Measurements from ENCODE around the gene EGFL7. TPM values are rescaled to one million over a fixed set of nuclear protein-coding genes. Genes with fewer than 3 reads are reported as not detected.

Gene EGFL7
- total and polyA plus RNA-seq, 2 of the 13 experiments (the other 11 are each of a cell fraction or from before 2014, with no cell fraction given): 0.20 to 5.1 TPM

- no peak for TF ChIP-seq SIX4 (CRISPR knock-in tag; IDR thresholded peaks at IDR 0.05)
- TF ChIP-seq SPEN (CRISPR knock-in tag; IDR thresholded peaks at IDR 0.05; ENCODE audit: low read depth): 0 out of 2 replicates have a peak, but pooled peaks have one; percentile 29
- no peak for TF ChIP-seq ZSCAN30 (CRISPR knock-in tag; IDR thresholded peaks at IDR 0.05)
- no peak for TF ChIP-seq TOPORS (CRISPR knock-in tag; IDR thresholded peaks at IDR 0.05)
- TF ChIP-seq PATZ1 (CRISPR knock-in tag; IDR thresholded peaks at IDR 0.05): peak; percentile 51
- peak; percentile 34; the same call in 1 of the 2 replicates for TF ChIP-seq KDM2A (CRISPR knock-in tag; IDR thresholded peaks at IDR 0.05; ENCODE audit: borderline replicate concordance, low read depth)
- peak; percentile 43; the same call in 1 of the 2 replicates for TF ChIP-seq ATF7-NPFF (CRISPR knock-in tag; IDR thresholded peaks at IDR 0.05; ENCODE audit: low read depth)
- no peak for TF ChIP-seq KAT7 (CRISPR knock-in tag; IDR thresholded peaks at IDR 0.05; ENCODE audit: borderline replicate concordance)
- 0 out of 2 replicates have a peak, but pooled peaks have one; percentile 8 for TF ChIP-seq SKIL (CRISPR knock-in tag; IDR thresholded peaks at IDR 0.05; ENCODE audit: borderline replicate concordance)
- TF ChIP-seq HMGXB4 (CRISPR knock-in tag; IDR thresholded peaks at IDR 0.05; ENCODE audit: borderline replicate concordance in 1 of 2, low read depth in 1 of 2): 0 out of 4 replicates have a peak, but pooled peaks of 1 of the 2 experiments have one; percentile 17
- no peak for TF ChIP-seq ZFP36L1 (CRISPR knock-in tag; IDR thresholded peaks at IDR 0.05)
- 0 out of 2 replicates have a peak, but pooled peaks have one; percentile 20 for TF ChIP-seq ZNF501 (CRISPR knock-in tag; IDR thresholded peaks at IDR 0.05)
- TF ChIP-seq ZBTB7B (CRISPR knock-in tag; IDR thresholded peaks at IDR 0.05): 0 out of 2 replicates have a peak, but pooled peaks have one; percentile 25
- no peak for TF ChIP-seq ZNF18 (CRISPR knock-in tag; IDR thresholded peaks at IDR 0.05; ENCODE audit: insufficient replicate concordance)
- peak; percentile 74 for TF ChIP-seq ZNF800 (CRISPR knock-in tag; IDR thresholded peaks at IDR 0.05)
- TF ChIP-seq ZNF768 (CRISPR knock-in tag; IDR thresholded peaks at IDR 0.05): peak; percentile 36; the same call in 1 of the 2 replicates
- TF ChIP-seq PPARG (CRISPR knock-in tag; conservative IDR thresholded peaks at IDR 0.05): no peak
Measured at GRCh38 chr9:136686794-136687711, 24.3 kb downstream of the EGFL7 start, which contains the start of gene AGPAT2 (continued).

Data from HepG2 (cell line).